ENCODE measurements around the gene ADAP1.

DNA sequence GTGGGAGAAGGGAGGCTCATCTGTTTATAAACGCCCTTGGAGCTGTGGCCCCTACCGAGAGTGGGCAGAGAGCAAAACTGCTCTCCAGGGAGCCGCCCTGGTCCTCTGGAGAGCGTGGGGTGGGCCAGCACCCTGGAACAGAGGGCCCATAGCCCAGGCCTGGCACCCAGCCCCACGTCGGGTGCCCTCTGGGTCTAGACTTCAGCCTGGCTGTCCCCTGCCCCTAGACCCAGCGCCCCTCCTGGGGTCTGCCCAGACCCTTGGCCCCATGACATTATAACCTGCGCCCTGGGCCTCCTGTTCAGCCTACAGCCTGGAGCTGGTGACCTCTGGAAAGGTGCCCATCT is 53.5 kb downstream of the ADAP1 start:
- TF ChIP-seq, protein P1, sequence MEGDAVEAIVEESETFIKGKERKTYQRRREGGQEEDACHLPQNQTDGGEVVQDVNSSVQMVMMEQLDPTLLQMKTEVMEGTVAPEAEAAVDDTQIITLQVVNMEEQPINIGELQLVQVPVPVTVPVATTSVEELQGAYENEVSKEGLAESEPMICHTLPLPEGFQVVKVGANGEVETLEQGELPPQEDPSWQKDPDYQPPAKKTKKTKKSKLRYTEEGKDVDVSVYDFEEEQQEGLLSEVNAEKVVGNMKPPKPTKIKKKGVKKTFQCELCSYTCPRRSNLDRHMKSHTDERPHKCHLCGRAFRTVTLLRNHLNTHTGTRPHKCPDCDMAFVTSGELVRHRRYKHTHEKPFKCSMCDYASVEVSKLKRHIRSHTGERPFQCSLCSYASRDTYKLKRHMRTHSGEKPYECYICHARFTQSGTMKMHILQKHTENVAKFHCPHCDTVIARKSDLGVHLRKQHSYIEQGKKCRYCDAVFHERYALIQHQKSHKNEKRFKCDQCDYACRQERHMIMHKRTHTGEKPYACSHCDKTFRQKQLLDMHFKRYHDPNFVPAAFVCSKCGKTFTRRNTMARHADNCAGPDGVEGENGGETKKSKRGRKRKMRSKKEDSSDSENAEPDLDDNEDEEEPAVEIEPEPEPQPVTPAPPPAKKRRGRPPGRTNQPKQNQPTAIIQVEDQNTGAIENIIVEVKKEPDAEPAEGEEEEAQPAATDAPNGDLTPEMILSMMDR (IDR thresholded peaks at IDR 0.05) = no peak
- TF ChIP-seq POLR2A (IDR thresholded peaks at IDR 0.05) = no peak

Data from lower leg skin (tissue), 3 donors.